ENCODE data around the gene TGFB2.

Gene TGFB2

DNA sequence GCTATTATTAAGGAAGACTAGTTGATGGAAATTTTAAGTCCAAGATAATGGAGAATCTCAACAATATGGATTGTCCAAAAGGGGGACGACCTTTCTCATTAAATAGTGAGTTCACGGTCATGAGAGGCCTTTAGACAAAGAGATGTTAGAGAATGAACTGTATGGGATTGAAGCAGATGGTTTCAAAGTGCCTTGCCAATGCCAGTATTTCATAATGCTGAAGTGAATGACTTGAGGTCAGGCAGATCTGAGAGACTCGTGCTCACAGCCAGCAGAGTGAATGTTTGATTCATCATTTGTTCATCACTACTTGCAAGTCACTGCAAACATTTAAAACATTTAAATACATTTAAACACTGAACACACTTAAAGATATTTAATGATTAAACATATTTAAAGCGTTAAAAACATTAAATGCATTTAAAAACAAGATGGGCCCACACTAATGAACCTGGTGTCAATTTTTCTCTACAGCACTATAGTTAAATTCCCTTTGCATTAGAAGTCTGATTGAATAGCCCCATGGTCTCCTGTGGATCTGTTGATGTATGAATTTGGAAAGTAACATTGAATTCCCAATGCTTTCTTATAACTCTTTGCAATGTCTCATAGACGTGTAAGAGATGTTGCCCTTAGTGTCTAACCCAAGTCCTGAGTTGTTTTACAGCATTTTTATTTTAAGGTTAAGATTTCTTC, 80.7 kb downstream of the TGFB2 start:
- no peak for DNase-seq (ENCODE audit: low read depth in 3 of 3)

DNA sequence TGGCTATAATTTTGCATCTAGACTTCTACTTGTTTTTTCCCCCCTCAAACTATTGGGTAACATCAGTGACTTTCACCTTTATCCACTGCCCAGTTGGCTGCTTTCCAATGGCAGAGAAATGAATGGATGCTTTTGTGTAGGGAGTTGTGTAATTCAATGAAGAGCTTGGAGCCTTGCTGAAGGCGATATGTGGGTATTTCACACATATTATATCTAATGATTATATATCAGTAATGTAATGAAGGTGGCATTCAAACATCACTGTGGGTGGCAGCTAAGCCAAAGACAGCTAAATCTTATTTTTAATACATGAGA, 81.2 kb downstream of the TGFB2 start:
- DNase-seq (ENCODE audit: low read depth in 3 of 3): no peak

DNA sequence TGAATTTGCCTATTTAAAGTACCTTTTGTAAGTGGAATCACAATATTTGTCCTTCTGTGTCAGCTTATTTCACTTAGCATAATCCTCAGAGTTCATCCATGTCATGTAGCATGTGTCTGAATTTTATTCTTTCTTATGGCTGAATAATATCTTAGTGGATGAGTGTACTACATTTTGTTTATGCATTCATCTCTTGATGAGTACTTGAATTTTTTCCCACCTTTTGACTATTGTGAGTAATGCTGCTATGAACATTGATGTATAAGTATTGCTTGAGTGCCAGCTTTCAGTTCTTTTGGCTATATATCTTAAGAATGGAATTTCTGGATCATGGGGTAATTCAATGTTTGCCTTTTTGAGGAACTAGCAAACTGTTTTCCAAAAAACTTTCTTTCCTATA, 84.2 kb downstream of the TGFB2 start:
- no peak for DNase-seq (ENCODE audit: low read depth in 3 of 3)

DNA sequence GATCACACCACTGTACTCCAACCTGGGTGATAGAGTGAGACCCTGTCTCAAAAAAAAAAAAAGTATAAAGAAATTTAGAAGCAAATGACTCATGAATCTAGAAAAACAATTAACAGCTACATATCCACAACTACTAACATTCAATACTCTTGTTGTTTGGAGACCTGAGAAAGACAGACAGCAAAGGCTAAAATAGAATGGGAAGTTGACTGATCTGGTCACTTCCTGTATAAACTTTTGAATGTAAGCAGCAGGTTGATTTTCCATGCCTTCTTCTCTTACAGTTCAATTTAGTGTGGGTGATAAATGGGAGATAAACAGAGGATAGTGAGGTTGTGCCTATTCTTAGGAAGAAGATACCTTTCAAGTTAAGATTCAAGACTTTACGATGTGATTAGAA, 85.2 kb downstream of the TGFB2 start:
- DNase-seq (ENCODE audit: low read depth in 3 of 3): no peak

DNA sequence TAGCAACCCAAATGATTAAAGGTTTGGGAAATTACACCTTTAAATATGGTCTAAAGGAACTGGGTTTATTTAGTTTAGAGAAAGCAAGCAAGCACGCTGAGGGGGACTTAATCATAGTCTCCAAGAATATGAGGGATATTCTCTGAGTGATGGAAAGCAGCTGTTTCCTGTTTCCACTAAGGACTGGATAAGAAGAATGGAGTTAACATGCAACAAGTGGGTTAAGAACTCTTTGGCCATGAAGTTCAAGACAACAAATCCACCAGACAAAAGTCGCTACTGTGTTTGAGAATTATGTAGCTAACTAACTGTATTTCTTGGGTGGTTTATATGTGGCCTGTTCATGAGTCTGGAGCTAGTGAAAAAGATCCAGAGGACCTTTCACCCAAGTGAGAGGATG, 85.7 kb downstream of the TGFB2 start:
- DNase-seq (ENCODE audit: low read depth in 3 of 3): no peak

DNA sequence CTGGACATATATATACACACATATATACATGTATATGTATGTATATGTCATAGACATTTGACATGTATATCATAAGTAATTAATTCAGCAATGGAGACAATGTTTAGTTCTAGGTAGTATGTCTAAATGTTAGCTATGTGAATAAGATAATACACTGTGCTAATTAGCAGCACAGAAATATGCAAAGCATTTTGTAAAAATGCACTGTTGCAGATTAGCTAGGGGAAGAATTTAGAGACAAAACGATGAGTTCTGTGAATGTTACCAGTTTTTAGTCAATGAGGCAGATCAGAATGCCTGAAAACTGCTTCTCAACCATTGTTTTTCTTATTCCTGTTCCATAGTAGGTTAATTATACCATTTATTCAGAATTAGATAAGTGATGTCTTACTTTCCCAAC, 86.3 kb downstream of the TGFB2 start:
- no peak for DNase-seq (ENCODE audit: low read depth in 3 of 3)

DNA sequence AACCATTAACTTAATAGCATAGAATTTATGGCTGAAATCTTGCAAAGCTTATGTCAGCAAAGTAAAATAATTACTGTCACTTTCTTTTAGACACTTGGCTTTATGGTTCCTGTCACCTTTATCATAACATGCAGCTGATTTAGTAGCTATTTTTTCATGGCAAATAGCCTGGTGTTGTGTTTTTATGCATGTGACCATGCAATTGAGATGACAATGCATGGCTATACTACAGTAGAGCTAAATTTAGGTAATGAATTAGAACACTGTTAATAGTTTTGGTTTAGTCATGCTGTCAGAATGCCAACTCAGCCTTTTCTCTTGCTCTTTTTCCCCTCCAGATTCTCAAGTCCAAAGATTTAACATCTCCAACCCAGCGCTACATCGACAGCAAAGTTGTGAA, 88.6 kb downstream of the TGFB2 start:
- no peak for DNase-seq (ENCODE audit: low read depth in 3 of 3)

DNA sequence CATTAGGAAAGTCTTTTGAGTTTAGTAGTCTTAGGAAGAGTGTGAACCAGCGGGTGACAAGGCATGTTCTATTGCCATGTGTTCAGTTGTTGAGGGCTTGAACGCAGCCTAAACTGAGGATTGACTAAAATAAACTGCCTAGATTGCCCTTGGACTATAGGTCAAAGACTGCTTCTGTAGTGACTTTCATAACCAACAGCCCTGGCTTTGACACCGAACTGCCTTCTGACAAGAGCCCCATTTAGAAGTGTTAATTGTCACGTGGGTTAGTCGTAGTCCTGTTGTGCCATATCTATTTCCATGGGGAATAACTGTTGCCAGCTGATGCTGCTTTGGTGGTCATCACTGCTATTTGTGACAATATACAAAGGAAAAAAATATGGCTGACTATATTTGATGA, 90.4 kb downstream of the TGFB2 start:
- no peak for DNase-seq (ENCODE audit: low read depth in 3 of 3)

DNA sequence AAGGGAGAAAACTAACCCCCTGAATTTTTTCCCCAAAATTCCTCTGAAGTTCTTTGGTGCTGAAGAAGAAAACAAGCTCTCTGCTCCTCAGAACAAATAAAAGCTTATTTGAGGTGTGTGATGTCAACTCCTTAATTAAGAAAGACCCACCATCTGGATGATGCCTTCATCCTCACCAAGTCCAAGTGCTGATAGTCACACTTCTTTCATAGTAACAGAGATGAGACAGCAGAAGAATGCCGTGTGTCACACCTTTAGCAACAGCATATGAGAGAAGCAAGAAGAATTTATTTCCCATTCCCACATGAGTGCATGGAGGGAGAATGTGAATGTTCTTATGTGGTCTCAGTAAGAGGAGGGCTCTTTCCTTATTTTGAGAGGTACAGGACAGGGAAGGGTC, 91.2 kb downstream of the TGFB2 start:
- no peak for DNase-seq (ENCODE audit: low read depth in 3 of 3)

DNA sequence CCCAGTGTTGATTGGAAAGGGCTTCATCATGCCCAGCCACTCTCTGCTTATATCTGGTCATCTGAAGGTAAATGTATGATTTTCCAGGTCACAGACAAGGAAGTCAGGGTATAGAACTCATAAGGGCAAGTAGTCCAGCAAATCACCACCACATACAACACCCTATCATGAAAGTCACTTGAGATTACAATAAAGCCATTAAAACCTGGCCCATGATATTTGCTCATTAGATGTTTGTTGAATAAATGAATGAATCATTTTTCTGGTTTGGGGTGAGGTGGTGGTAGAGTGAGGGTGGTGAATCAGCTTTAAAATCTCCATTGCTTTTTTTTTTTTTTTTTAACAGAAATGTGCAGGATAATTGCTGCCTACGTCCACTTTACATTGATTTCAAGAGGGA, 91.9 kb downstream of the TGFB2 start:
- DNase-seq (ENCODE audit: low read depth in 3 of 3): no peak

DNA sequence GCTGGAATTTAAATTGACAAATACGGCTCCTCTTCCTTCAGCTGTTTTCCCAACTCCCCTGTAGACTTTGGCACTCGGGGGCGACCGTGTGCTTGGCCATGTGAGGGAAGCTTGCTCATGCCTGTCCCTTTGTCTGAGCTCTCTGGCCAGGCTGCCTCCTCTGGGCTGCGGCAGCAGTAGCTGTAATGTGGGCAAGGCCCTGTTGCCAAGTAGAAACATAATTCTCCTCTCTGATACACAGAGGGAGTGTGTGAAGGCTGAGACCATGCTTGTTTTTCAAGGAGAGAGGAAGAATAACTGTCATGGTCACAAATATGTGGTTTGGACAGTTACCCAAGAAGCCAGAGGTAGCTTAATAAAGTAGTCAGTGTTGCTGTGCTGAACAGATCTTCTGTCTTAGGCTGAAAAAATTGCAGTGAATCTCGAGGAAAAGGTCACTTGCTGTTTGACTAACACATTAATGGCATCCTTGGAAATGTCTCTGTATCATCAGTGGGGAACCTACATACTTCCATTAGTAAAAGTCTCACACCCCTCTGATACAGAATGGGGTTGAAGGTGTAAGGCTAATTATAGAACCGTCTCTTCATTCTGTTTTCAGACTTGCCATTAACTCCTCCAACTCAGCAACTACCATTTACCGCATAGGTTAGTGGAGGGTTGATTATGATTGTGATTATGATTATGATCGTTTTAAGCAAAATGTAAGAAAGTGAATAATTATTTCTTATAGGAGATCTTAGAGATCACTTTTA, 94.6 kb downstream of the TGFB2 start:
- DNase-seq (ENCODE audit: low read depth in 3 of 3): no peak

DNA sequence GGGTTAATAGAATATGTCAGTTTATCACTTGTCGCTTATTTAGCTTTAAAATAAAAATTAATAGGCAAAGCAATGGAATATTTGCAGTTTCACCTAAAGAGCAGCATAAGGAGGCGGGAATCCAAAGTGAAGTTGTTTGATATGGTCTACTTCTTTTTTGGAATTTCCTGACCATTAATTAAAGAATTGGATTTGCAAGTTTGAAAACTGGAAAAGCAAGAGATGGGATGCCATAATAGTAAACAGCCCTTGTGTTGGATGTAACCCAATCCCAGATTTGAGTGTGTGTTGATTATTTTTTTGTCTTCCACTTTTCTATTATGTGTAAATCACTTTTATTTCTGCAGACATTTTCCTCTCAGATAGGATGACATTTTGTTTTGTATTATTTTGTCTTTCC, 98.1 kb downstream of the TGFB2 start:
- DNase-seq (ENCODE audit: low read depth in 3 of 3): no peak

DNA sequence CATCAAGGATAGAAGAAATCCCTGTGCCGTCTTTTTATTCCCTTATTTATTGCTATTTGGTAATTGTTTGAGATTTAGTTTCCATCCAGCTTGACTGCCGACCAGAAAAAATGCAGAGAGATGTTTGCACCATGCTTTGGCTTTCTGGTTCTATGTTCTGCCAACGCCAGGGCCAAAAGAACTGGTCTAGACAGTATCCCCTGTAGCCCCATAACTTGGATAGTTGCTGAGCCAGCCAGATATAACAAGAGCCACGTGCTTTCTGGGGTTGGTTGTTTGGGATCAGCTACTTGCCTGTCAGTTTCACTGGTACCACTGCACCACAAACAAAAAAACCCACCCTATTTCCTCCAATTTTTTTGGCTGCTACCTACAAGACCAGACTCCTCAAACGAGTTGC, 99.0 kb downstream of the TGFB2 start:
- DNase-seq (ENCODE audit: low read depth in 3 of 3): no peak

DNA sequence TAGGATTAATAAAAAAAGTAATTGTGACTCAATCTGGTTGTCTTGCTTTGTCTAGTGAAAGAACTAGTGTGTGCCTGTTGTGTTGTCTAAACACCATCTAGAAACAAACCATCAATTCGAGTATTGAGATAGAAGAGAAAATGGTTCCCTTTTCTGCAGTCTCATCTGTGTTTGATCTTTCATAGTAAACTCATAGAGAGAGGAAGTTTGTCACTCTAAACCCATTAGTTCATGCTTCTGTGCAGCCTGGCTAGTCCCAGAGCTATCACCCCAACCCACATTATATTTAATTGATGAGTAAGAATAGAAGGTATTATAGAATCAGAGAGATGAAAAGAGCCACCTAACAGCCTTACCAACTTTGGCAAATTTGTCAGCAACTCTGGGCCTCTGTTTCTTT, 99.5 kb downstream of the TGFB2 start:
- no peak for DNase-seq (ENCODE audit: low read depth in 3 of 3)

DNA sequence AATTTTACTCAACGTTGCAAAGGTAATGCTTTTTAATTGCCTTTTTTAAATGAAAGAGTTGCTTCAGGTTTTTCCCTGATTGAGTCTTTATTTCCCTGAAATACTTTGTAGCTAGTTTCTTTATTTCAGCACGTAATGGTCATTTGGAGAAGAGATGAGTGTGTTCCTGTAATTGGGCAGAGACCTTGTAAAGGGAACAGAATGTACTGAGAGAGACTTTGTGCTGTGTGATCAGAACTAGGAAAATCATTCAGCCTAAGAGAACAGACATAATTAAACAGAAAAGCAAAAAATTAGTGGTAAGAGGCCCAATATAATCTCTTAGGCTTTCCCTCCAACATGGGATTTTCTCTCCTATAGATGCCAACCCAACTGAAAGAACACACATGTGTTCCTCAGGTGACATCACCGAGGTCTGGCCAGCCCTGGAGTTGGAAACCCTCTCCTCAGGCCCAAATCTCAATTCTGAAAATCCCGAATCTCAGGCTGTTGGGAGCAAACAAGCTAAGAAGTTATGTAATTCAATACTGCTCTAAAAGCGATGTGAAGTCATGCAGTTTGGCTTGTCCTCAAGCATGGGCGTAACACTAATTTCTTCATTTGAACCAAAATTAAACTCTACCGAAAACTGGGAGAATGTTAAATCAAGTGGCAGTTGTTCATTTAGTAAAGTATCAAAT, 102.0 kb downstream of the TGFB2 start:
- no peak for DNase-seq (ENCODE audit: low read depth in 3 of 3)

DNA sequence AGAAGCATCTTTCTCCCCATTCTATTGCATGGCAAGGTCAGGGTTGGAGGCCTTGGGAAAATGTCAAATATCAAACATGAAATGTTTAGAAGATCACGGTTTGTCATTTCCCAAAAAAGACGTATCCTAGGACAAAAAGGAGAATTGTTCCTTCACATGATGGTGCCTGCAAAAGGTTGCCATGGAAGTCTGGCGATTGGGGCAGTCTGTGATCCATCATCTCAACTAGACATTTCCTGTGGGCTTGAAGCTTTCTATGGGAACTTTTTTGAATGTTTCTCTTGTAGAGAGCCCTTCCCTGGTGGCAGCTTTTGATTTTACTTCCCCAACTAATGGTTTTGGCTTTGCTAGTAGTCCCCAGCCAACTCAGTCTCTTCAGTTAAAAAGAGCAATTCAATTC, 106.3 kb downstream of the TGFB2 start:
- no peak for DNase-seq (ENCODE audit: low read depth in 3 of 3)

DNA sequence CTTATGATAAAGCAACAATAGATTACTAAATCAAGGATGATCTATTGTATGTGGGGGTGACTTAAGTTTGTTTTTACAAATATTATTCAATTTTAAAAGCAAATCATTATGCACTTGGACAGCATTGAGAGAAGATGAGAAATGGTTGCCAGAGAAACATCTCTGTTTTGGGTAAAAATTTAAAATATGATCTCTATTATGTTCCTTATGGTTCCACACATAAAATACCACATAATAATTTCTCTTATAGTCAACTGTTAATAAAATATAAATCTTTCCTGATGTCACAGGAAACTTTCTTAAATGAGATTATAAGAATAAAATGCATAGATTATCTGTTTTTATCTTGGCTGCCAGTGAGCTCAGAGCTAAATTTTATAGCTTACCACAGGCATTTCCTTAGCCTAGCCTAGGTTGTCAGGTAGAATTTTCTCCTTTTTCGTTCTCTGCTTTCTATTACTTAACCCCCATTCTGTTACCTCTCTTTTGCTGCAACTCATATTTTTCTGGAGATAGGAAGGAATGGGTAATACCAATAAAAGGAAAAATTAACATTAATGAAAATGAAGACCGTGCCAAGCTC, 109.7 kb downstream of the TGFB2 start:
- no peak for DNase-seq (ENCODE audit: low read depth in 3 of 3)

DNA sequence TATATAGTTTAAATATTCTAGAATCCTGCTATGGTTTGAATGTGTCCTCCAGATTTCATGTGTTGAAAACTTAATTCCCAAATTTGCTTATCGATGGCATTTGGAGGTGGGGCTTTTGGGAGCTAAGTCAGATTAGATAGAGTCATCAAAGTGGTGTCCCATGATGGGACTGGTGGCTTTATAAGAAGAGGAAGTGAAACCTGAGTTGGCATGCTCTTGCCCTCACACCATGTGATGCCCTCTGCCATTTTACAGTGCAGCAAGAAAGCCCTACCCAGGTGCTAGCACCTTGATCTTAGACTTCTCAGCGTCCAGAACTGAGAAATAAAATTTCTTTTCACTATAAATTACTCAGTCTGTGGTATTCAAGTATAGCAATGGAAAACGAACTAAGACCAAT, 111.3 kb downstream of the TGFB2 start:
- no peak for DNase-seq (ENCODE audit: low read depth in 3 of 3)

DNA sequence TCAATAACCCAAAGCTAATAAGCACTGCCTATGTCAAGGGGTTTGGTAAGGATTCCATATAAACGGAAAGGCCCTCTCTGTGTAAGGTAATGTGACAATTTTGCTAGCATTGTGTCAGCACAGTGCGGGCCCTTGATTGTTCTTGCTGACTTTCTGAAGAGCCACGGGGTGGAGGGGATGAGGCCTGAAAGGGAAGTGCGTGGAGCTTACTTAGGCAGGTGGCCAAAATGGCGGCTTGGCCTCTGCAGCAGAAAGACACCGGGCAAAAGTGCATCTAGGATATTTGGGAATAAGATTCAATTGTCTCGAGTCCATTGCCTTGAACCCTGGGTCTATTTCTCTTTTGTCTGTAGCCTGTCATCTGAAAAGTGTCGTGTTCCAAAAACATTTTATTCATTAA, 114.3 kb downstream of the TGFB2 start:
- no peak for DNase-seq (ENCODE audit: low read depth in 3 of 3)

DNA sequence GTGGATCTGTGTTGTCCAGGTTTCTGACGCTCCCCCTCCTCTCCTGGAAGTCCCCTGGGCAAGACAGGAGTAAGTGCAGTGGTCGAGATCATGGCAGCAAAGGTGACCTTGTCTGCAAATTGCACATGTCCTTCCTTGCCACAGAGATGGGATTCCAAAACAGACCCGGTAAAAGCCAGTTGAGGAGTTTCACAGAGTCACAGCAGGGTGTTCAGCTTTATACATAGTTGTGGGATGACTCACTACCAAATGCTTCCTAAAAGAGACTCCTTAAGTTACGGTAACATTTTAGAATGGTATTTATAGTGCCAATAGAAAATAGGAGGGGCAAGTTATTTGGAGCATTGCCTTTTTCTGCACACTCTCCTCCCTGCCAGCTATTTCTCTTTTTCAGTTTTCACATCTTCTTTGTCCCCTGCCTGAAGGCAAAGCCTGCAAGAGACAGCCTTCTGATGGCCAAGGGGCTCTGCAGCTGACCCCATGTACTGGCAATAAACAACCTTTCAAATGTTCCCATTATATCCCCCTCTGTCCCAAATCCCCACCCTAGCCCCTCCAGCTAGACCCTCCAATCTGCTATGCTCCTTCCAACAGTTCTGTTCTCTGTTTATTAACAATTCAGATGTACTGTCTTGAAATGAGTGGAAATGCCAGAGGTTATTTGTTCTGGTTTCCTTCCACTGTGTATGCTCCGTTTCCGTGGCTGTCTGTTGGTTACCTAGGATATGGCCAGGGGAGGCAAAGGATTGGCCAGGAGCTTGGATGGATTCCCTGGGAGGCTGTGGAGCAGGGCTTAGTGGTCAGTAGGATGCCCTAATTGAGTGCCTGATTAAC, 115.0 kb downstream of the TGFB2 start:
- DNase-seq (ENCODE audit: low read depth in 3 of 3): no peak

DNA sequence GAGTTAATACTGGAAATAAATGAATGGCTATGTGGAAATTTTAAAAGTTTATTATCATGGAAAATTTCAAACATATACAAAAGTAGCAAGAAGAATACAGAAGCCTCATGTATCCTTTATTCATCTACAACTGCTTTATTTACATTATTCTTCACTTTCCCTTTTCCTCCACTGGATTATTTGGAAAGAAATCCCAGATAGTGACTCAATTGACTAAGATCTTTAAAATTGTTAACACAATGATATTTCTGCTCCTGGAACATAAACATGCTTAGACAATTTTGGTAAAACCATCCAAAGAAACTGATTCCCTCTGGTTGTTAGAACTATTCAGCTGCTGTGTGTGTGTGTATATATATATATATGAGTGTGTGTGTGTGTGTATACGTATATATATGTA, 116.2 kb downstream of the TGFB2 start:
- DNase-seq (ENCODE audit: low read depth in 3 of 3): no peak

DNA sequence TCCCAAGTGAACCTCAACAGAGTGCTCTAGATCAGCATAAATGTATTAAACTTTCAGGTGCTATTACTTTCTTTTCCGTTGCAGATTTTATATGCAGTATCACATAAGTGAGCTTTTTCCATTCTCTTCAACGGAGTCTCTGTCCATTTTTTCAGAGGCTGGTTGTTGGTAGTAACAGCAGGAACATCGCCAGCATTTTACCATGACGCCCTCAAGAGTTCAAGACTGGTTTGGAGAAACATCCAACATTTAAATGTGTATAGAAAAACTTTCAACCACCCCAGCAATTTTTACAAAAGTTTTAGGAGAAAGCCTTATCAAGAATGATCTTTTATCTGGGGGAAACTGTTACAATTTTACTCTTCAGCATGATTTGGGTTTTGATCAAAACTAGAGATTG, 117.0 kb downstream of the TGFB2 start:
- DNase-seq (ENCODE audit: low read depth in 3 of 3): no peak
